HG03439 (cell line): ENCODE data around the gene ARPC5L.
"Not testable (repeated sequence)": the region's sequence is repeated elsewhere in the genome, so short reads cannot be mapped to it uniquely, and the experiment has no call there.

Experiments
- ATAC-seq: cut with Tn5 transposase; IDR thresholded peaks from one replicate; pipeline ENCODE4 v1.9.1; 2021; ENCODE audit warnings: mild to moderate bottlenecking, moderate library complexity; ENCODE audit not compliant: unreplicated experiment

ARPC5L gene

DNA sequence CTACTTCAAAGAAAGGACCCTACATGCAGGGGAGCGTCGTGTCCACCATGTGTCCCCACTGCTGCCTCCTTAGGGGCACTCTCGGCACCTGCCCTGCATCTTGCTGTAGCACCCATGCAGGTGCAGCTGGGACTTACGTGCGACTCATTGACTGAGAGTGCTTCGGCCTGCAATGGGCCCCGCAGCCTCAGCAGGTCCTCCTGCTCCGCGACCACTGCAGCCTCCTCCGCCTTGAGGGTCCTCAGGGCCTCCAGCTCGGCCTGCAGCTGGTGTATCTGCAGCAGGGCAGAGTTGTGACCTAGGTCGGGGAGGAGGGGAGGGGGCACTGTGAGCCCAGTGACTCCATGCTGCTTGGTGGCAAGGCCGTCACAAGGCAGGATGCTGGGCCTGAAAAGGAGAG, 27.1 kb downstream of the ARPC5L start:
- no peak for ATAC-seq

DNA sequence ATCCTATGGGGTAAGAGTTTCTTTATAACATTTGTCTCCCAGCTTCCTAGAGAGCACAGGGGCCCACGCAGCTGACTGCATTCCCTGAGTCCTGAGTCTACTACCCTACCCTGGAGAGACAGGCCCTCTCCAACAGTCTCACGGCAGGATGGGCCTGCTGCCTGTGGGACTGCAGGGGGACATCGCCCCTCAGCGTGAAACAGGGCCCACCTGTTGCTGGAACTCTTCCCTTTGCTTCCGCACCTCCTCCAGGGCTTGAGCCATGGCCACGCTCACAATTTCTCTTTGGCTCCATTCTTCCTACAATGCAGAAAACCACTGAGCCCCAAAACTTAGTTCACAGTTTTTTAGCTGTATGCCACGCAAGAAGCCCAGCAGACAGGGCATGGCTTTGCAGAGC, 28.2 kb downstream of the ARPC5L start:
- ATAC-seq: no peak

DNA sequence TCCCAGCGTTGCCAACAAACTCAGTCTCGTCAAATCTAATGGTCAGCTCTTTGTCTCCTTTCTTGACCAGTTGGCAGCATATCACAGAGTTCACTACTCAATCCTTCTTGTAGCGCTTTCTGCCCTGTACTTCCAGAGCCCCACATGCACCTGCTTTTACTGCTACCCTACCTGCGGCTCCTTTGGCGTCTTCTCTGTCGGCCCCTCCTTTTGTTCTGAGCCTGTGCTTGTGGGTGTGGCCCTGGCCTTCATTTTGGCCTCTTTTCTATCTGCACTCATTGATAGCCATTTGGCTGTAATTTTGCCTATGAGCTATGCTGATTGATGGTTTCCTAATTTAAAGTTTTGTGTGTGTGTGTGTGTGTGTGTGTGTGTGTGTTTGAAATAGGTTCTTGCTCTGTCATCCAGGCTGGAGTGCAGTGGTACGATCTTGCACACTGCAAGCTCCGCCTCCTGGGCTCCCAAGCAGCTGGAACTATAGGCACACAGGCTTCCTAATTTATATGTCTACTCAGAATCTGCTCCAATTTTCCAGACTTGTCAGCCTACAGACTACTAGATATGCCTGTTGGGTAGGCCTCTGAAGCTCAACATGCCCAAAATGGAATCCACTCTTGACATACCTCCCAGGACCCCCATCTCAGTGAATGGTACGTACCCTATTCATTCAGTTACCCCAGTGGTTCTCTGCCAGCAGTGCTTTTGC, 32.3 kb downstream of the ARPC5L start:
- no peak for ATAC-seq

DNA sequence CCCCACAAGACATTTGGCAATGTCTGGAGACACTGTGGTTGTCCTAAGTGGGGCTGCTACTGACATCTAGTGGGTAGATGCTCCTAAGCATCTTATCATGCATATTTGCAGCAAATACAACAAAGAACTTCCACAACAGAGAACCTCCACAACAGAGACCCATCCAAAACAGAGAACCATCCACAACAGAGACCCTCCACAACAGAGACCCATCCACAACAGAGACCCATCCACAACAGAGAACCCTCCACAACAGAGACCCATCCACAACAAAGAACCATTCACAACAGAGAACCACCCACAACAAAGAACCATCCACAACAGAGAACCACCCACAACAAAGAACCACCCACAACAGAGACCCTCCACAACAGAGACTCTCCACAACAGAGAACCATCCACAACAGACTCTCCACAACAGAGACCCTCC, 32.8 kb downstream of the ARPC5L start:
- no peak for ATAC-seq

DNA sequence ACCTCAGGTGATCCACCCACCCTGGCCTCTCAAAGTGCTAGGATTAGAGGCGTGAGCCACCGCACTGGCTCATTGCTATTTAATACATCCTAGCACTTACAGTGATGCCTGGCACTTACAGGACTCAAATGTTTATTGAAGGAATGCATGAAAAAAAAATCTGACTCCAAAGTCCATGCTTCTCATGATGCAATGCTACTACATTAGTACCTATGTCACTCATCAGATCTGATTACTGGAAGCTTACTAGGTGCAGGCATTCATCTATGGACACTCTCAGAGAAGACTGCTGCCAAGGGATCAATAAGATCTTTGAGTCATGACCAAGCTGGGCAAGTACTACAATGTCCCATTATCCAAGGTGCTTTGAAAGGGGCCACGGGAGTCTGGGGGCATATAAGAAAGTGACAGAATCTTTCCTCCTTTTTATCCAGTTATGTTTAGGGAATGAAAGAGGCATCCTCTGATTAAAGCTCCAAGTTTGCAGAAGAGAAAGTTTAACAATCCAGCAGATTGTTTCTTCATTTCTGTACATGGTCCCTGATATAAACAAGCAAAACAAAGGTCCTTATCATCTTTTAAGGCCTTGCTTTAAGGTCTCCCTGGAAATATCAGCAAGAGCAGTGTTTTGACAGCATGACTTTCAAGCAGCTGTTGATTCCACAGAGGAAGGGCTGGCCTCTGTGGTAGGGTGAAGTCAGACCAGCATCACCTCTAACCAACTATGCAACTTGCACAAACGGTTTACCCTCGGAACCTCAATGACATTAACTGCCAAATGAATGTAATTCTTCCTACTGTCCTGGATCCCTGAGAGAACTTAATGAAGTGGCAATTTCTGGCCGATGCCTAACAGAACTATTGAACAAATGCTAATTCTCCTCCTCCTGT, 35.9 kb downstream of the ARPC5L start:
- no peak for ATAC-seq

DNA sequence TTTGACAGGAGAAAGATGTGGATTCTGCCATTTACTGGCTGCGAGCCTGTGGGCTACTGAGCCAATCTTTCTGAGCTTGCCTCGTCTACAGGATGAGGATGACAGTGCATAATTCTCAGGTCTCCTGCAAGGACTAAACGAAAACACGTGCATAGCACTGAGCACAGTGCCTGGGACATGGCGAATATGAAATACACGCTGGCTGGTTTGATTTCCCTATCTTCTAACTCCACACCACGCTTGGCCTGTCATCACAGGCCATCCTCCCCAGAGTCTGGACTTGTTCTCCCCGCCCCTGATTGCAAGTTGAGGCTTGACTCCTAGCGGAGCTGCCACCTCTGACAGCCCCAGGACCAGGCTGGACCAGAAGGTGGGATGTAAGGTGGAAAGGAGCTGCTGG, 37.9 kb downstream of the ARPC5L start:
- no peak for ATAC-seq

DNA sequence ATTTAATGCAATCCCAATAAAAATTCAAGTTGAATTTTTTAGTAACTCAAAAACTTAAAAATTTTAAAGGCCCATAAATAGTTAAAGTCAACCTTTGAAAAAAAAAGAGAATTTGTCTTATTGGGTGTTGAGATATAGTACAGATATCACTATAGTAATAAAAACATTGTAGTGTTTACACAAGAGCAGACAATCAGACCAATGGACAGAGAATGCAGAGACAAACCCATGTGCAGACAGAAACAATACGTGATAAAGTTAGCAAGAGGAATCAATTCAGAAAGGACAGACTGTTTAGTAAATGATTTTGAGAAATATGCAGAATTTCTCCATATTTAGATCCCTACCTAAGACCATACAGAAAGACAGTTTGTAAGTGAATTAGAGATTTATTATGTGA, 45.0 kb downstream of the ARPC5L start:
- no peak for ATAC-seq

DNA sequence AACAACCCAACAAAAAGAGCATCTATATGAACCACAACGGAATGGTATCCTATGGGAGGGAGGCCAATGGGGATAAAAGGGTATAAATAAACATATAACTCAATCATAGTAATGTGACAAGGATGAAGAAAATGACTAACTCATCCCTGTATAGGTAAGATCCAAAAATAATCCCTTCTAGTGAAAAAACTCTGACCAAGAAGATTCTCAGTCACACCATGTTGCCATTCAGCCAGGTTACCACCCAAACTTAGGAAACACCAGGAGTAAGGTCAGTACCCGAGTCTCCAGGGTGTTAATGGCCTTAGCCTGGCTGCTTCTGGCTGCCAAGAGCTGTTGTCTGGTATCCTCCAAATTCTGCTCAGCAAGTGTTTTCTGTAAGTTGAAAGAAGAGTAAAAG, 46.2 kb downstream of the ARPC5L start:
- ATAC-seq: no peak

DNA sequence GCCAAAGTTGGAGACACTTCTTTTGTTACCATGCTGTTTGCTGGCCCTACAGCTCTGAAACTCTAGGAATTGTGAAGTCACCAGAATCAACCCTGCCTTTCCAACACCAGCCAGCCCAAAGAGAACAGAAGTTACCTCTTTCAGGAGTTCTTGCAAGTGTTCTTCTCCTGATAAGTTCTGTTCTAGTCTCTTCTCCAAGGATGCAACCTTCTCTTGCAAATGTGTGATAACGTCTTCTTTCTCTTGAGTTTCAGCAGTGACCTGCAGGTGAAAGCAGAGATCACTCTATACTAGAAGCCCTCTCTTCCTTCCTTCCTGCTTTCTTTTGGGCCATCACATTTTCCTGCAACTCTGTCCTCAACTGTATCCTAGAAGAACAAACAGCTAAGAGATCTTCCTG, 49.8 kb downstream of the ARPC5L start:
- ATAC-seq: no peak

DNA sequence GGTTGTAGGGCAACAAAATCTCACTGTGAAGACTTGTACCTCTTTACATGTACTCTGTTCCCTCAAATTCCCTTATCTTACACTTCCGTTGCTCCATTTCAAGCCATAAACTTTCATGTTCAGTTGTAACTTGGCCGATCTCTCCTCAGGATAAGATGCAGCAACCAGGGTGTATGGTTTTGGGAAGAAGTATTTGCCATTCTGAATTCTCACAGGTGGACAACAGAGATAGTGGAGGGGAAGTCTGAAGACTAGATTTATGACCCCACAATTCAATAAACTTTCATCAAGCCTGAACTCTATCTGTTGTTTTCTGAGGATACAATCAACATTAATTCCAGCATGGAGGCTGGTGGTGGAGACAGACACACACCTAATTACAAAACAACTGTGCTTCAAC, 51.4 kb downstream of the ARPC5L start:
- no peak for ATAC-seq

DNA sequence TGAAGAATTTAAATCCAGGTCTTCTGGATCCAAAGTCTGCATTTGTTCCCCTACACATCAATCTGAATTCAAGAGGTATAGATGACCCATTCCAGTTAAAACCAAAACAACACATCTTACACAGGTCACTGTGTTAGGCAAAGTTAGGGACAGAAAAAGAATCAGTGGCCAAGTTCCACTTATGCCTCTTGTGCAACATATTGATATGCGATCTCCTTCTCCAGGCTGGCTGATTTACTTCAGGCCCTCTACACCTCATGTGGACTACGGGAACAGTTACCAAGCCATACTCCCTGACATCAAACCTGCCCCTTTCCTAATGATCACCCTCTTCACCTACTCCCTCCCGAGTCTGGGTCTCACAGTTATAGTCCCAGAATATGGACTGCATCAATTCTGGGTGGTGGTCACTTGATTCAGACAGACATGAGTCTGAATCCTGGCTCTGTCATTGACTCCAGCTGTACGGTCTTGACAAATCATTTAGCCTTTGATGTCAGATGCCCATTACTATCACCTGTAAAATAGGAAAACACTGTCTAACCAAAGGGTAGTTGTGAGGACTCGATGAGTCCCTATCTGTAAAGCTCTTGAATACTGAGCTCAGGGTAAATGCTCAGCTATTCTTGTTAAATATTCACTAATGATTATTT, 52.9 kb downstream of the ARPC5L start:
- ATAC-seq: no peak

DNA sequence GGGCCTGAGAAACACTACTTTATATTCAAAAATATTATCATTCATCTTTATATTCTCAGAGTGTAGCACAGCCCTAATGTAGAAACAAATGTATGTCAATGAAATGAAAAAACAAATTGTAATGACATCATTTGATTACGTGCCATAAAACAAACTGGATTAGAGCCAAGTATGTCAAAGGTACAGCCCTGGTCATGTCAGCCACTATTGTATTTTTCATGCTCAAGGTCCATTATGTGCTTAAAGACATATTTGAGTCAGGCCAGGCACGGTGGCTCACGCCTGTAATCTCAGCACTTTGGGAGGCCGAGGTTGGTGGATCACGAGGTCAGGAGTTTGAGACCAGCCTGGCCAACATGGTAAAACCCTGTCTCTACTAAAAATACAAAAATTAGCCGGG, 58.5 kb downstream of the ARPC5L start:
- not testable (repeated sequence) for ATAC-seq
